ENCODE results near the gene CDCA4.

CDCA4 gene

GRCh38 chr14:105015905-105016304, 5.0 kb downstream of the CDCA4 start:
- in situ Hi-C loops (cut with MboI; ENCODE audit: low sequenced_read_pairs): no loop called here

- in situ Hi-C loops (cut with MboI; ENCODE audit: low sequenced_read_pairs): no loop called here
Observed at GRCh38 chr14:105015242-105015641, 5.6 kb downstream of the CDCA4 start.

- in situ Hi-C loops (cut with MboI; ENCODE audit: low sequenced_read_pairs): no loop called here
Observed at GRCh38 chr14:105014631-105015030, 6.3 kb downstream of the CDCA4 start.

GRCh38 chr14:105014032-105014431, 6.9 kb downstream of the CDCA4 start:
- in situ Hi-C loops (cut with MboI; ENCODE audit: low sequenced_read_pairs): no loop called here

- in situ Hi-C loops (cut with MboI; ENCODE audit: low sequenced_read_pairs): no loop called here
Observed at GRCh38 chr14:105013150-105013785, 7.6 kb downstream of the CDCA4 start.

- in situ Hi-C loops (cut with MboI; ENCODE audit: low sequenced_read_pairs): no loop called here
Observed at GRCh38 chr14:105012171-105012985, 8.5 kb downstream of the CDCA4 start.

GRCh38 chr14:105011312-105011990, 9.4 kb downstream of the CDCA4 start:
- in situ Hi-C loops (cut with MboI; ENCODE audit: low sequenced_read_pairs): no loop called here

- in situ Hi-C loops (cut with MboI; ENCODE audit: low sequenced_read_pairs): no loop called here
Observed at GRCh38 chr14:105010891-105011291, 10.0 kb downstream of the CDCA4 start.

GRCh38 chr14:105010106-105010505, 10.8 kb downstream of the CDCA4 start:
- in situ Hi-C loops (cut with MboI; ENCODE audit: low sequenced_read_pairs): no loop called here

- in situ Hi-C loops (cut with MboI; ENCODE audit: low sequenced_read_pairs): no loop called here
Observed at GRCh38 chr14:105007593-105008264, 13.2 kb downstream of the CDCA4 start.

- in situ Hi-C loops (cut with MboI; ENCODE audit: low sequenced_read_pairs): no loop called here
Observed at GRCh38 chr14:105006831-105007592, 13.9 kb downstream of the CDCA4 start.

GRCh38 chr14:105005929-105006830, 14.7 kb downstream of the CDCA4 start:
- in situ Hi-C loops (cut with MboI; ENCODE audit: low sequenced_read_pairs): no loop called here

GRCh38 chr14:105005329-105005928, 15.5 kb downstream of the CDCA4 start:
- in situ Hi-C loops (cut with MboI; ENCODE audit: low sequenced_read_pairs): no loop called here

GRCh38 chr14:104999361-104999760, 21.5 kb downstream of the CDCA4 start:
- in situ Hi-C loops (cut with MboI; ENCODE audit: low sequenced_read_pairs): no loop called here

- in situ Hi-C loops (cut with MboI; ENCODE audit: low sequenced_read_pairs): no loop called here
Observed at GRCh38 chr14:104998801-104999200, 22.1 kb downstream of the CDCA4 start.

GRCh38 chr14:104996483-104996882, 24.4 kb downstream of the CDCA4 start:
- in situ Hi-C loops (cut with MboI; ENCODE audit: low sequenced_read_pairs): no loop called here

- in situ Hi-C loops (cut with MboI; ENCODE audit: low sequenced_read_pairs): no loop called here
Observed at GRCh38 chr14:104996032-104996431, 24.9 kb downstream of the CDCA4 start.

GRCh38 chr14:104994978-104995377, 25.9 kb downstream of the CDCA4 start:
- in situ Hi-C loops (cut with MboI; ENCODE audit: low sequenced_read_pairs): no loop called here

Measured in HL-60/S4 treated with retinoic acid at 250 ng/mL for 4 days and 3 days (cell line).